ENCODE data around the gene STK16. TPM values are rescaled to one million over a fixed set of nuclear protein-coding genes. Genes with fewer than 3 reads are reported as not detected.

The STK16 gene, protein sequence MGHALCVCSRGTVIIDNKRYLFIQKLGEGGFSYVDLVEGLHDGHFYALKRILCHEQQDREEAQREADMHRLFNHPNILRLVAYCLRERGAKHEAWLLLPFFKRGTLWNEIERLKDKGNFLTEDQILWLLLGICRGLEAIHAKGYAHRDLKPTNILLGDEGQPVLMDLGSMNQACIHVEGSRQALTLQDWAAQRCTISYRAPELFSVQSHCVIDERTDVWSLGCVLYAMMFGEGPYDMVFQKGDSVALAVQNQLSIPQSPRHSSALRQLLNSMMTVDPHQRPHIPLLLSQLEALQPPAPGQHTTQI
- 10 to 100 TPM in 1 of 2 donors, 1 to 10 TPM in 1; 8.0 to 16.8 TPM for total RNA-seq

DNA sequence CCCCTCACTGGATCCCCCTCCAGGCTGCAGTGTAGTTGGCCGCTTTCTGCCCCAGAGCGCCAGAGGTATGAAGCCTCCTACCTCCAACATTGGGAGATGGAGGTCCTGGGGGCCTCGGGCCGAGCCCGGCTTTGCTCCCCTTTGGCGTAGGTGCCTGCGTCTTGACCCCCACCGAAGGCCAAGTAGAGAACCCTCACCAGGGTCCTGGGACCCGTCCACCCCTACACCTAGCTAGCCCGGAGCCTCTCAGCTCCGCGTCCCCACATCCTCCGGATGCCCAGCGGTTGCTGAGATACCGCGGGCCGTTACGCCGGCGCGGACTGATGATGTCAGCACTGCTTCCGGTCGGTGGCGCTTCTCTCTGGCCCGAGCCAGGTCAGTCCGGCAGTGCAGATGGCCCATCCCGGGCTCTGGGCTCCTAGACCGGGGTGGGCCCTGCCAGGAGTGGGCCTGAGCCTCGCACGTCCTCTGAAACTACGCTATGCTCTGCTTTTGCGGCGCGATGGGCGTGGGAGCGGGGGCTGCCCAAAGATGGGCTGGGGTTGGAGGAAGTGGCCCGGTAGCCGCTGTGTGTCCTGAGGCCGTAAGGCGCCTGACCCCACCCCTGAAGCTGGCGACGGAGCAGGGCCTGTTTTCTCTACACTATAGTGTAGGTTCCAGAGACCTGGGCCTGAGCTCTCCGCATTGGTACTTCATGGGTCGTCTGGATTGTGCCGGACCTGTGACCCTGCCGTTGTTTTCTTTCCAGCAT lies at the start of gene STK16, which contains the start of gene GLB1L:
Gene STK16, plus strand, starts transcription at position 332 of the 751 bp plus-strand sequence. CDS start 521 bp downstream, outside the sequence.
Gene GLB1L, minus strand, starts transcription at position 297 of the 751 bp plus-strand sequence. CDS start 1,871 bp downstream, outside the sequence.
- ATAC-seq (peak; percentile 82), DNase-seq (peak; percentile 94 to 95 (median 95))
- H3K36me3 ChIP-seq (replicated peaks in 1 of 2; ENCODE audit: insufficient read depth in 1 of 2, low read depth in 2 of 2): no peaks in the 10 kb centered on the region
- peak within 1 kb of the TSS; percentile 62 to 78 for H3K4me3 ChIP-seq
- intact Hi-C loops (cut with DNase I): no loop called here
- no peaks in the 10 kb centered on the region for H3K27me3 ChIP-seq
- H3K9me3 ChIP-seq: no peaks in the 10 kb centered on the region
- H3K4me1 ChIP-seq: peaks cover 56% of the 10 kb centered on the region
- 0% methylated on average over 10 to 44 of the region's 46 CpGs for WGBS, 2 donors
- TF ChIP-seq POLR2A (IDR thresholded peaks at IDR 0.05): peak; percentile 54 to 91 (median 88)
- TF ChIP-seq, protein P1, sequence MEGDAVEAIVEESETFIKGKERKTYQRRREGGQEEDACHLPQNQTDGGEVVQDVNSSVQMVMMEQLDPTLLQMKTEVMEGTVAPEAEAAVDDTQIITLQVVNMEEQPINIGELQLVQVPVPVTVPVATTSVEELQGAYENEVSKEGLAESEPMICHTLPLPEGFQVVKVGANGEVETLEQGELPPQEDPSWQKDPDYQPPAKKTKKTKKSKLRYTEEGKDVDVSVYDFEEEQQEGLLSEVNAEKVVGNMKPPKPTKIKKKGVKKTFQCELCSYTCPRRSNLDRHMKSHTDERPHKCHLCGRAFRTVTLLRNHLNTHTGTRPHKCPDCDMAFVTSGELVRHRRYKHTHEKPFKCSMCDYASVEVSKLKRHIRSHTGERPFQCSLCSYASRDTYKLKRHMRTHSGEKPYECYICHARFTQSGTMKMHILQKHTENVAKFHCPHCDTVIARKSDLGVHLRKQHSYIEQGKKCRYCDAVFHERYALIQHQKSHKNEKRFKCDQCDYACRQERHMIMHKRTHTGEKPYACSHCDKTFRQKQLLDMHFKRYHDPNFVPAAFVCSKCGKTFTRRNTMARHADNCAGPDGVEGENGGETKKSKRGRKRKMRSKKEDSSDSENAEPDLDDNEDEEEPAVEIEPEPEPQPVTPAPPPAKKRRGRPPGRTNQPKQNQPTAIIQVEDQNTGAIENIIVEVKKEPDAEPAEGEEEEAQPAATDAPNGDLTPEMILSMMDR (IDR thresholded peaks at IDR 0.05): no peak
- H3K27ac ChIP-seq: peak within 1 kb of the TSS; percentile 76 to 96 (median 86)

DNA sequence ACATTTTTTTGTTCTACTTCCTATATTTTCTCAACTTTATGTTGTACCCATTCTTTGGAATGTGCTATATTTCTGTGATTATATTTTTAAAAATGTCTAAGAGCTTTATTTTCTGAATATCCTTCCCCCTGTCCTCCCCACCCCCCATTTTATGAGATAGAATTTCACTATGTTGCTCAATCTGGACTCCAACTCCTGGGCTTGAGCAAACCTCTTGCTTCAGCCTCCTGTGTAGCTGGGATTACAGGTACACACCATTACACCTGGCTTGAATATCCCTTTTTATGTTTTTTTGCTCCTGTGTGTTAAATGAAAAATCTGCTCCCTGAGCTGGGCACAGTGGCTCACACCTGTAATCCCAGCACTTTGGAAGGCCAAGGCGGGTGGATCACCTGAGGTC lies 47.9 kb upstream of the STK16 start:
- no peaks in the 10 kb centered on the region for H3K36me3 ChIP-seq (replicated peaks in 1 of 2; ENCODE audit: insufficient read depth in 1 of 2, low read depth in 2 of 2)
- no peak overlapping the region for H3K4me3 ChIP-seq
- intact Hi-C loops (cut with DNase I): no loop called here
- H3K27ac ChIP-seq: no peak overlapping the region
- 100% methylated on average over 1 of the region's 1 CpG; no CpG with 5 or more reads in 1 of the 2 donors for WGBS, 2 donors
- no peaks in the 10 kb centered on the region for H3K27me3 ChIP-seq
- no peaks in the 10 kb centered on the region for H3K9me3 ChIP-seq
- ATAC-seq (no peak), DNase-seq (no peak)
- TF ChIP-seq POLR2A (IDR thresholded peaks at IDR 0.05): no peak
- TF ChIP-seq, protein P1 (IDR thresholded peaks at IDR 0.05): no peak
- H3K4me1 ChIP-seq: peaks cover 7% of the 10 kb centered on the region

DNA sequence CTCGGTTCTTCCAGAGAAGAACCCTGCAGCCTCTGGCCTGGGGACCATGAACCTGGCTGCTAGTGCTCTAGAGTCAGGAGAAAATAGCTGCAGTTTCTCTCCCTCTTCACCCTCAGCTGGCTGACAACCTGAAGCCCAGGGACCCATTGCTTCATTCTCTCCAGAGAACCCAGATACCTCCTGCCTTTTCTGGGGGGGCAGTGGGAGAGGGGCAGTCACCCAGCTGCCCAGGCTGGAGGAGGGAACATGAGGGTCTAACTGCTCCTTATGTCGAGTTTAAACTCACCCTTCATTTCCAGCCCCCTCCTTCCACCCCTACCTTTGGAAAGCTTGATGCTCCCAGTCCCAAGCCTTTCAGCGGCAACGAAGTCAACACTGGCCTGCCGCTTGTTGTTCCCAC lies 46.3 kb upstream of the STK16 start:
- peaks cover 7% of the 10 kb centered on the region for H3K4me1 ChIP-seq
- DNase-seq (peak in 1 of 4 donors; percentile 1), ATAC-seq (no peak)
- intact Hi-C loops (cut with DNase I): no loop called here
- H3K36me3 ChIP-seq (replicated peaks in 1 of 2; ENCODE audit: insufficient read depth in 1 of 2, low read depth in 2 of 2): no peaks in the 10 kb centered on the region
- 75 to 81% methylated on average over 5 of the region's 5 CpGs for WGBS, 2 donors
- TF ChIP-seq, protein P1 (IDR thresholded peaks at IDR 0.05): no peak
- no peak for TF ChIP-seq POLR2A (IDR thresholded peaks at IDR 0.05)
- no peak overlapping the region for H3K27ac ChIP-seq
- no peaks in the 10 kb centered on the region for H3K27me3 ChIP-seq
- H3K9me3 ChIP-seq: no peaks in the 10 kb centered on the region
- no peak overlapping the region for H3K4me3 ChIP-seq

DNA sequence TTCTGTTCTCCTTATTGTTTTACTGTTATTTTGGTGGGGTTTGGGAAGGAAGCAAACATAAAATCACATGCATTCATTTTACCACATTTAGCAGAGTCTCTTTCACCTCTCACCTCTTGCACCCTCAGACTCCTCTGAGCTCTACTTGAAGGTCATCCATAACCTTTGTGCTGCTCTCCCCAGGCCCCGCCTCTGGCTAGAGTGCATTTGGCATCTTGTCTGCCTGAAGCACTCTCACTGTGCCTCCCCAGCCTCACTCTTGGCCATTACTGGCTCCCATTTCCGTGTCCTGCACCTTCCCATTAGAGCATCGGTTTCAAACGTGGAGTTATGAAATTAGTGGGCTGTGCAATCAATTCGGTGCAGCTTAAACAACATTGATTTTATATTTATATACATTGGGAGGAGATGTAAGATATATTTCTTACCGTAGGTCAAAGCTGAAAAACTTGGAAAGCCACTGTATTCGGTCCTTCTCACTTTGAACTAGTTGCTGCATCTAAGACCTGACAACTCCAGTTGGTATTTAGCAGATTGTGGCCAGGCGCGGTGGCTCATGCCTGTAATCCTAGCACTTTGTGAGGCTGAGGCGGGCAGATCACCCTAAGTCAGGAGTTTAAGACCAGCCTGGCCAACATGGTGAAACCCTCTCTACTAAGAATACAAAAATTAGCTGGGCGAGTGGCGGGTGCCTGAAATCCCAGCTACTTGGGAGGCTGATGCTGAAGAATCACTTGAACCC lies 45.6 kb upstream of the STK16 start:
- Histone ChIP-seq H3K27me3 (no peaks in the 10 kb centered on the region), H3K4me1 (peaks cover 7% of the 10 kb centered on the region), H3K4me3 (no peak overlapping the region), H3K27ac (no peak overlapping the region), H3K9me3 (no peaks in the 10 kb centered on the region), H3K36me3 (replicated peaks in 1 of 2; ENCODE audit: insufficient read depth in 1 of 2, low read depth in 2 of 2) (no peaks in the 10 kb centered on the region)
- TF ChIP-seq, protein P1 (IDR thresholded peaks at IDR 0.05): no peak
- TF ChIP-seq POLR2A (IDR thresholded peaks at IDR 0.05): no peak
- WGBS, 2 donors: 85 to 89% methylated on average over 12 of the region's 12 CpGs
- intact Hi-C loops (cut with DNase I): no loop called here
- peak in 1 of 4 donors; percentile 2 for DNase-seq
- no peak for ATAC-seq
